GM19099 (cell line): Measurements from ENCODE around the gene DCP1A.

Experiments used
- POLR2A ChIP-seq: IDR thresholded peaks from 3 replicates; pipeline ENCODE4 v1.6.1; 2011; ENCODE audit warnings: low read depth; ENCODE audit not compliant: insufficient read length; ENCODE audit errors: extremely low read depth

Gene DCP1A

DNA sequence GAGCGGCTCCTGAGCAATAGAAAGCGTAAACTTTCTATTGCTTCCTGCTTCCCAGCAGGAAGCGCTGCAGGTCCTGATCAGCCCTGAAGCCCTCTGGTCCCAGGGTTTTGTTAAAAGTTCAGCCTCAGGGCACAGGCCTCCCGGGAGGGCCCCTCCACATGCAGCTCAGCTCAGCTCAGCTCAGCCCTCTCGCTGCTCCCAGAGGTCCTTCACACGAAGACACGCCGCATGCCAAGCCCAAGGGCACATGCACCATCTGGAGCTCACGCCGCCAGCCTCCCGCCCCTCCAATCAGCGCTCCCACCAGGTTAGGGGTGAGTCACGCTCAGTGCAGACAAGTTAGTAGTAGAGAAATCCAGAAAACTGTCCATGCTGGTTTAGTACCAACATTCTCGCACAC is 104.2 kb downstream of the DCP1A start:
- no peak for TF ChIP-seq POLR2A

DNA sequence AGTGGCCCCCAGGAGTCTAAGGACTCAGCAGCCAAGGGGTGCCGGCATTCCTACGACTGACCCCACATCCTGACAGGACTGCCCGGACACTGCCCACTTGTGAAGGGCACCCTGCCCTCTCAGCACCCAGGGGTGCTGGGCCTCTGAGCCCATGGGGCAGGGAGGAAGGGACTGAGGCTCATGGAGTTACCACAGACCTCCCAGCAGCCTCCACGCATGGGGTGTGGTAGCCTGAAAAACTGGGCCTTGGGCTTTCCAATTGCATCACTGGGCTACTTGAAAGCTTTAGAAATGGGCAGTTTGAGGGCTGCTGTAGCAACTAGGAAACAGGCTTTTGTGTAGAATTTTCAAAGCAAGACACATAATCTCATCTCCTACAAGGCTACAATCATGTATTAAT is 104.7 kb downstream of the DCP1A start:
- TF ChIP-seq POLR2A: no peak

DNA sequence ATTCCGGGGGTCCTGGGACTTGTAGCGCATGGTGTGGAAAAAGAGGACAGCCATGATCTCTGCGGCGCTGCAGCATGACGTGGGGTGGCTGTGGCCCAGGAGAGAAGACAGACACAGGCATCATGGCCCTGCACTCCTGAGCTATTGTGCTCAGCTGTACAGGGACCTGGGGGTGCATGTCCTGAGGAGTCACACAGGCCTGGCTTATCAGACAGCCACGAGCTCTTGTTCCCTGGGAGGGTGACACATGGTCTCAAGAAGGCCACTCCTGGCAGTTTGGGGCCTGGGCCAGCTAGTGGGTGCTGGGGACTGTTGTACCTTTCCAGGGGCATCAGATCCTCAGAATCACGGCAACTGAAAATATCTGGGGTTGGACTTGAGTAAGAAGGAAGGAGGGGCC is 105.2 kb downstream of the DCP1A start:
- TF ChIP-seq POLR2A: no peak

DNA sequence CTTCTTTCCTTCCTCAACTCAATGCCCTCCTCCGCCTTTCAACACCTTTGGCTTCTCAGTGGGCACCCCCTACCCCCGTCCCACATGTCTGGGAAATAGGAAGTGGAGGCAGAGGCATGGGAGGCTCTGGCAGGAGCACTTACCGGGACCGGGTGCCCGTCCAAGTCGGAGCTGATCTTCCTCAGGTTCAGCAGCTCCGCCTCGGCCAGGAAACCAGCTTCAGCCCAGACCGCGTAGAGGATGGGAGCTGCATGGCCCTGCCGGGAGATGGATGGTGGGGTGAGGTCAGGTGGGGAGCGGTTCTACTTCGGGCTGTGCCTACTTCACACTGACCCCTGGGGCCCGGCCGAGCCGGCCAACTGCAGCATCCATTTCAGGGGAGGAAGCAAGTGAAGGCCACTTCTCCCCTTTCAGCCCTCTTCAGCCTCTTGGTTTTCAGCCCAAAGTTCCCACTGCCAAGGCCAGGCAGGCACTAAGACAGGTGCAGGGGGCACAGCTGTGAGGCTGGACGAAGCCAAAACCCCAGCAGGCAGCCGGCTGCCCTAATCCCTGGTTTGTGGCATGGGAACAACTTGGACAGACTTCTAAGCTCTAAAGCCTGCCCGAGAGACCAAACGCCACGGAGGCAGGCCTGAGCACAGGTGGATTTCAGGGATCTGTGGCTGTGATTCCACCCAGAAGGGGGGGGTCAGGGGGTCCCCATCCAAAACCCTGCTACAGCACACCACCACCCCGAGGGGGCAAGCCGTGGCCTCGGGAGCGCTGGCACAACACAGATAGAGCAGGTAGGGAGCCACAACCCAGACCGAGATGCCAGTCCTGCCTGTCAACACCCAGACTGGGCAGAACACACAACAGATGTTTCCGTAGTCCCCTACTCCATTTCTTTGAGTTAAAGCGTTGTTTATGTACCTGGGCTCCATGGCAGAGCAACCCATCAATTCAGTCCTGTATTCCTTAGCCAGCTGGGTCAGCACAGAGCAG is 106.1 kb downstream of the DCP1A start:
- TF ChIP-seq POLR2A: no peak

DNA sequence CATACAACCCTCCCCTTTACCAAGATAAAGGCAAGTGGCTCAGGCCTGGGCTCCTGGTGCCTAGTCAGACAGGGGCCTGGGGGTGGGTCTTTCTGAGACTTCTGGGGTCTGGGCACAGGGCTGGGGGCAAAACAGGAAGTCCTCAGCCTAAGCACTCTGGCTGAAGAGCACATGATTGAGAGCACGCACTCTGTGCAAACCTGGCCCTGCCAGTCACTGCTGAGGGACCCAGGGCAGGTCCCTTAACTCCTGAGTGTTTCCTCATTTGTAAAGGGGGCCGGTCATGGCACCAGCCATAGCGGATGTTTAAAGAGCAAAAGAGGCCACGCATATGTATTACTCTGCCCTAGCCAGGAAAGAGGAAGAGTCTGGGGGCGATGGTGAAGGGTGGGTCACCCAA is 107.5 kb downstream of the DCP1A start:
- no peak for TF ChIP-seq POLR2A

DNA sequence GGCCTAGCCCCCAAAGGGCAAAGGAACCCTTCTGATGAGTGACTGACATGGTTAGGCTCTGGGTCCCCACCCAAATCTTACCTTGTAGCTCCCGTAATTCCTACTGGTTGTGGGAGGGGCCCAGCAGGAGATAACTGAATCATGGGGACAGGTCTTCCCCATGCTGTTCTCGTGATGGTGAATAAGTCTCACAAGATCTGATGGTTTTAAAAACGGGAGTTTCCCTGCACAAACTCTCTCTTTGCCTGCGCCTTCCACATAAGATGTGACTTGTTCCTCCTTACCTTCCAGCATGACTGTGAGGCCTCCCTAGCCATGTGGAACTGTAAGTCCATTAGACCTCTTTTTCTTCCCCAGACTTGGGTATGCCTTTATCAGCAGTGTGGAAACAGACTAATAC is 108.5 kb downstream of the DCP1A start:
- no peak for TF ChIP-seq POLR2A

DNA sequence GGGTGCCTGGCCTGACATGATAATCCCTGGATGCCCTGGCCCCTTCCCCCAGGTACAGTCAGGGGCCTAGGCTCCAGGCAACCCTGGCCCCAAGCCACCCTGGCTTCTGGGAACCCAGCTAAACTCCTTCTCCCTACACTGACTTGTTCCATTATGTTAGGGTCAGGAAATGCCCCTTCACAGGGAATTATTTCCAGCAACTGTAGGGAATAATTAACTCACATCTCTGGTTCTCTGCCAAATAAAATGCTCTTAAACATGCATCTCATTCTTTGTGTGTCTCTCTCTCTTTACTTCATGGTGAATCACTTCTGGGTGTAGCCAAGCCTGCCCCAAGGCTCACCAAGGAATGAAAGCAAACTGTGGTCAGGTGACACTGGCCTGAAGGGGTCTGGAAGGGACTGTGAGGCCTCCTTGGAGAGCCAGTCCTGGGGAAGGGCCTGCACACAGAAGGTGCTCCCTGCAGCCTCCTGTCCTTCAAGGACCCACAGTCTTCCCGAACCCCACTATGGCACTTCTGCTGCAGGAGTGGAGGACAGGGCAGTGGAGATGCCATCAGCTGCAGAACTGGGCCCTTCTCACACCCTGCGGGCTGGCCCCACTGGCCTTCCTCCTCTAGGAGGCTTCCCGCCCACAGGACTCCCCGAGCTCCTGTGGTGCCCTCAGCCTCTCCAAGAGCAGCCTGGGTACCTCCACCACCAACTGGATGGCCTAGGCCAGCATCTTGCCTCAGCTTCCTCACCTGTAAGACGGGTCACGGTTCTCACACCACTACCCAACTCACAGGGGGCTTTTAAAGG is 109.1 kb downstream of the DCP1A start:
- TF ChIP-seq POLR2A: no peak

DNA sequence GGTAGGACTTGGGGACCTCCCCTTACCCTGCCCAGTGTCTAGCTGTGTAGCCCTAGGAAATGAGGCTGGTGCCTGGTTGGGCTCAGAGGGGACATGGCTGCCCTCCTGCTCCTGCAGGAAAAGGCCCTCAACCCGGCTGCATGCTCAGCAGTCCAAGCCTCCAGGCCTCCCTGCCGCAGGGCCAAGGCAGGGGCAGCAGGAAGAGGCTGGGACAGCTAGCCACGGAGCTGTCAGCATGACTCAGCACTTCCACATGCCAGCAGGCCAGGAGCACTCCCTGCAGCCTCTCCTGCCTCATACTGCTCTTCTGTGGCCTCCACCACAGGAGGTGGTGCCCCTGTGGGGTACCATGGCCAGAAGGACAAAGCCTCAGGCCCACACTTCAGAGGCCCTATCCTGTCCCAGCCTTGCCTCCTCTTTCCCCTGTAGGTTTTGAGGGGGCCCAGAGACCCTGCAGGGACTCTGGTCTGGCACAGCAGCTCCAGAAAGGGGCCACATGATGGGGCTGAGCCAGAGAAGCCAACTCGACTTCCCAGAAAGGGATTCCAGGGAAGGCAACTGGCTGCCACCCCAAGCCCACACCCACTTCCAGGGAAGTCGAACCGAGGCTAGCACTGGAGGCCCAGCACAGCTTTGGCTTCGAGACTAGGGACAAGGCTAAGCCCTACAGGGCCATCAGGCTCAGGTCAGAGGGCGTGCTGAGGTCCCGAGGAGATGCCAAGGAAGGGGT is 111.1 kb downstream of the DCP1A start:
- TF ChIP-seq POLR2A: no peak

DNA sequence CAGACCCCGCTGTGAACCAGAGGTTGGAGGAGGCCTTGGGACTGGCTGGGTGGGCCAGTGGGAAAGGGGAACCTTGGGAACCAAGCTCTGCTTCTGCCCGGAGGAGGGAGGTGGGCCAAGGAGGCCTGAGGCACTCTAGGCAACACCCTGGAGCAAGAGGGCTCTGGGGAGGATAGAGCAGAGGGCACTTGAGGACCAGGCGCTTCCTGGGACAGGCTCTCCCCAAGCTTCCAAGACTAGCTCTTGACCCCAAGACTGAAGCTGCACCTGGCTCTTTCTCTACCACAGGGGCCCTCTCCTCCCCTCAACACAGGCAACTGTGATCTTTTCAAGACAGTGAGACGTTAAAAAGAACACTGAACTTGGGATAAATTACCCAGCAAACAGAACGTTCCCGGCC is 111.8 kb downstream of the DCP1A start:
- TF ChIP-seq POLR2A: no peak

DNA sequence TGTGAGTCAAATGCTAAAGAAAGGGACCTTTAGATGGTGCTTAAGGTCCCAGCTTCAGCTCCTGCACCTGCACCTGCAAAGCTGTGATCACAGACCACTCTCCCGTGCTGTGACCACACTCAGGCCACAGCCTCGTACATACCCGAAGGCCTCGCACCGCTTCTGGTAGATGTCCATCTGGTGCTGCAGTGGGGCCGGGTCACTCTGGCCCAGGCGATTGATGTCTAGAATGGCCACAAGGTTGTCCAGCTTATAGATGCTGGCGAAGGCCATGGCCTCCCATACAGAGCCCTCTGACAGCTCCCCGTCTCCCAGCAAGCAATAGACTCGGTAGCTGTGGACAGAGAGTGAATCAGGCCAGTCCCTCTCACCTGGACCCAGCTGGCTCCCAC is 112.5 kb downstream of the DCP1A start:
- TF ChIP-seq POLR2A: no peak

DNA sequence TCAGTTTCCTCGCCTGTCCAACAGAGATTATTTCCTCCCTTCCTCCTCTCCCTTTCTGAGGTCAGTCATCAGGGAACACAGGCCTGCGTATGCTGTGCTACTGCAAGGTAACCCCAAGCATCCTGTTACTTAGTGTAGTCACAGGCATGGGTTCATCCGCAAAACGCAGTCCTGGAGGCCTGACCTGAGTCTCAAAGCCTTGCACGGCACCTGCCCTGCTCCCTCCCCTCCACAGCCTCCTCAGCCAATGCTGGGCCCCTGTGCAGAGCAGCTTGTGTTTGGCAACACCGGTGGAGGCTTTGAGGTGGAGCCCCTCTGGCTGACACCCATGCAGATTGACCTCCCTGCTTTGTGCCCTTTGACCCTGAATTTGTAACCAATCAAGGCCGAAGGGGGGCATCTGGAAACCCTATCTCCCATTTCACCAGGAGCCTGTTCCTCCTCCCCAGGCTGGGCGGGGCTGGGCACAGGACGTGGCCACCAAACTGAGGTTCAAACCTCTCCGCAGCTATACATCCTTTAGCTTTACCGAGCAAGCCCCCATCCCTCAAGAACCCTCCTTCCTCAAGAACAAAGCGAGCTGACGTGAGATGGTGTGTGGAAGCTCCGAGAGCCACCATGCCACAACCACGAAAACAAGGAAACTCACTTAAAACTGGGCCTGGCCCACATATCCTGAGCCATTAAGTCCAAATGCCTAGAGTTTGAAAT is 113.1 kb downstream of the DCP1A start:
- TF ChIP-seq POLR2A: peak; percentile 3
